SK-N-SH treated with all-trans-retinoic acid at 6 μM for 48 hours (cell line): Measurements from ENCODE around the gene SPOP.

Experiments
- ATAC-seq: fragments of 200-7000 bp; cut with Tn5 transposase; 3 replicates; pipeline ENCODE4 v1.9.1; 2020; ENCODE audit warnings: mild to moderate bottlenecking, moderate library complexity
- CREB5 ChIP-seq: fragments of 250-450 bp; sonication (Bioruptor Pico); IDR thresholded peaks from 2 replicates; pipeline ENCODE4 v1.5.1; 2020; ENCODE audit warnings: low read depth, mild to moderate bottlenecking, moderate library complexity
- CSDC2 ChIP-seq: fragments of 250-450 bp; sonication (Bioruptor Pico); IDR thresholded peaks from 2 replicates; pipeline ENCODE4 v1.5.0; 2020; ENCODE audit warnings: mild to moderate bottlenecking, moderate library complexity
- CSRNP3 ChIP-seq: fragments of 250-450 bp; sonication (Bioruptor Pico); IDR thresholded peaks from 2 replicates; pipeline ENCODE4 v1.5.1; 2021; ENCODE audit warnings: mild to moderate bottlenecking, moderate library complexity
- GLIS3 ChIP-seq: fragments of 250-450 bp; sonication (Bioruptor Pico); IDR thresholded peaks from 2 replicates; pipeline ENCODE4 v1.5.0; 2020; ENCODE audit warnings: mild to moderate bottlenecking, moderate library complexity
- OSR1 ChIP-seq: fragments of 250-450 bp; sonication (Bioruptor Pico); IDR thresholded peaks from 2 replicates; pipeline ENCODE4 v1.8.0; 2022; ENCODE audit warnings: moderate library complexity, mild to moderate bottlenecking, inconsistent platforms
- PATZ1 ChIP-seq: fragments of 250-450 bp; sonication (Bioruptor Pico); IDR thresholded peaks from 2 replicates; pipeline ENCODE4 v1.8.0; 2020; ENCODE audit warnings: mild to moderate bottlenecking, moderate library complexity, borderline replicate concordance
- POU6F1 ChIP-seq: fragments of 250-450 bp; sonication (Bioruptor Pico); IDR thresholded peaks from 2 replicates; pipeline ENCODE4 v1.8.0; 2021; ENCODE audit warnings: low read depth, mild to moderate bottlenecking, moderate library complexity, borderline replicate concordance
- PPARA ChIP-seq: fragments of 250-450 bp; sonication (Bioruptor Pico); IDR thresholded peaks from 2 replicates; pipeline ENCODE4 v1.5.0; 2020; ENCODE audit warnings: mild to moderate bottlenecking, borderline replicate concordance
- RARB ChIP-seq: fragments of 250-450 bp; sonication (Bioruptor Pico); IDR thresholded peaks from 2 replicates; pipeline ENCODE4 v1.8.0; 2021; ENCODE audit warnings: mild to moderate bottlenecking, moderate library complexity
- TOX ChIP-seq: fragments of 250-450 bp; sonication (Bioruptor Pico); IDR thresholded peaks from 2 replicates; pipeline ENCODE4 v1.8.0; 2021; ENCODE audit warnings: mild to moderate bottlenecking, moderate library complexity, borderline replicate concordance
- TSHZ2 ChIP-seq: fragments of 250-450 bp; sonication (Bioruptor Pico); IDR thresholded peaks from 2 replicates; pipeline ENCODE4 v1.5.0; 2020; ENCODE audit warnings: mild to moderate bottlenecking, moderate library complexity
- ZC3H10 ChIP-seq: fragments of 250-450 bp; sonication (Bioruptor Pico); IDR thresholded peaks from 2 replicates; pipeline ENCODE4 v1.5.1; 2021; ENCODE audit warnings: mild to moderate bottlenecking, moderate library complexity
- ZFP3 ChIP-seq: fragments of 250-450 bp; sonication (Bioruptor Pico); IDR thresholded peaks from 2 replicates; pipeline ENCODE4 v1.5.0; 2020; ENCODE audit warnings: mild to moderate bottlenecking, moderate library complexity
- ZNF70 ChIP-seq: fragments of 450-650 bp; formaldehyde crosslinking; IDR thresholded peaks from 2 replicates; pipeline ENCODE4 v1.5.0; 2020; ENCODE audit warnings: mild to moderate bottlenecking, moderate library complexity
- ZNF8 ChIP-seq: fragments of 450-650 bp; formaldehyde crosslinking; IDR thresholded peaks from 2 replicates; pipeline ENCODE4 v1.5.0; 2020; ENCODE audit warnings: mild to moderate bottlenecking, moderate library complexity

SPOP gene

GRCh38 chr17:49555495-49556222, 122.2 kb downstream of the SPOP start:
- ATAC-seq = no peak
- TF ChIP-seq OSR1 (CRISPR knock-in tag) (no peak), ZNF8 (CRISPR knock-in tag) (no peak), TOX (CRISPR knock-in tag) (no peak), TSHZ2 (CRISPR knock-in tag) (no peak), CSDC2 (CRISPR knock-in tag) (no peak), GLIS3 (CRISPR knock-in tag) (no peak), CREB5 (no peak), ZC3H10 (CRISPR knock-in tag) (no peak), ZNF70 (CRISPR knock-in tag) (no peak), PATZ1 (CRISPR knock-in tag) (no peak), RARB (no peak)

GRCh38 chr17:49554694-49555494, 123.0 kb downstream of the SPOP start:
- no peak for TF ChIP-seq ZC3H10 (CRISPR knock-in tag)
- no peak for TF ChIP-seq PPARA (CRISPR knock-in tag)
- no peak for TF ChIP-seq CSRNP3 (CRISPR knock-in tag)
- no peak for ATAC-seq

- no peak for ATAC-seq
- TF ChIP-seq ZFP3 (CRISPR knock-in tag) (peak; percentile 92), TOX (CRISPR knock-in tag) (no peak), POU6F1 (CRISPR knock-in tag) (no peak), ZC3H10 (CRISPR knock-in tag) (no peak)
Observed at GRCh38 chr17:49553676-49554335, 124.1 kb downstream of the SPOP start.
